ENCODE data around the gene TSG101.

DNA sequence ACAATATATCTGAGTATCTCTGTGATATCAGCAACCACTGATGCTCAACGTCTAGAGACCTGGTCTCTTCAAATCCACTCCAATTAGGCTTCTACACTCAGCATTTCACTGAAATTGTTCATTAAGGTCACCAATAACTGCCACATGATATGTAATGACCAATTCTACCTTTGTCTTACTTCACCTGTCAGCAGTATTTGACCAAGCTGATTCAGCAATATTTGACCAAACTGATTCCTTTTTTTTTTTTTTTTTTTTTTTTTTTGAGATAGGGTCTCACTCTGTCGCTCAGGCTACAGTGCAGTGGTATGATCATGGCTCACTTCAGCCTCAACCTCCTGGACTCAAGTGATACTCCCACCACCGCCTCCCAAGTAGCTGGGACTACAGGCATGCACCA is 5.6 kb downstream of the TSG101 start:
- TF ChIP-seq YY1 (IDR thresholded peaks at IDR 0.05), result no peak
- TF ChIP-seq, protein P1, sequence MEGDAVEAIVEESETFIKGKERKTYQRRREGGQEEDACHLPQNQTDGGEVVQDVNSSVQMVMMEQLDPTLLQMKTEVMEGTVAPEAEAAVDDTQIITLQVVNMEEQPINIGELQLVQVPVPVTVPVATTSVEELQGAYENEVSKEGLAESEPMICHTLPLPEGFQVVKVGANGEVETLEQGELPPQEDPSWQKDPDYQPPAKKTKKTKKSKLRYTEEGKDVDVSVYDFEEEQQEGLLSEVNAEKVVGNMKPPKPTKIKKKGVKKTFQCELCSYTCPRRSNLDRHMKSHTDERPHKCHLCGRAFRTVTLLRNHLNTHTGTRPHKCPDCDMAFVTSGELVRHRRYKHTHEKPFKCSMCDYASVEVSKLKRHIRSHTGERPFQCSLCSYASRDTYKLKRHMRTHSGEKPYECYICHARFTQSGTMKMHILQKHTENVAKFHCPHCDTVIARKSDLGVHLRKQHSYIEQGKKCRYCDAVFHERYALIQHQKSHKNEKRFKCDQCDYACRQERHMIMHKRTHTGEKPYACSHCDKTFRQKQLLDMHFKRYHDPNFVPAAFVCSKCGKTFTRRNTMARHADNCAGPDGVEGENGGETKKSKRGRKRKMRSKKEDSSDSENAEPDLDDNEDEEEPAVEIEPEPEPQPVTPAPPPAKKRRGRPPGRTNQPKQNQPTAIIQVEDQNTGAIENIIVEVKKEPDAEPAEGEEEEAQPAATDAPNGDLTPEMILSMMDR (IDR thresholded peaks at IDR 0.05; ENCODE audit: low read depth, low read length, missing input control), result no peak

All from liver (tissue), 2 donors.